CD4-positive, CD25-positive, alpha-beta regulatory T cell (primary cell): Measurements from ENCODE around the gene TTC12. TPM values are rescaled to one million over a fixed set of nuclear protein-coding genes. Genes with fewer than 3 reads are reported as not detected.

ENCODE experiments used
- ATAC-seq, 2 donors: fragments of 150-1000 bp; cut with Tn5 transposase; one replicate each; pipeline ENCODE4 v1.10.0; 2021; ENCODE audit warnings: low read depth in 2 of 2, moderate number of reproducible peaks in 2 of 2, moderate library complexity in 1 of 2
- DNase-seq, 3 donors: peaks; one replicate each; pipeline versions ENCODE4 v3.0.0 to v3.0.0-alpha.2; 2012 to 2022; ENCODE audit warnings: mixed read lengths in 1 of 3
- H3K27ac ChIP-seq: one replicate; pipeline ENCODE4 v1.7.0; 2013; ENCODE audit warnings: mild to moderate bottlenecking, low read length; ENCODE audit not compliant: insufficient read depth, poor library complexity, severe bottlenecking
- H3K27me3 ChIP-seq: one replicate; pipeline ENCODE4 v1.7.0; 2013; ENCODE audit warnings: low read length; ENCODE audit not compliant: control insufficient read depth, insufficient read depth
- H3K36me3 ChIP-seq: one replicate; pipeline ENCODE4 v1.7.0; 2013; ENCODE audit warnings: mild to moderate bottlenecking, low read length, moderate library complexity; ENCODE audit not compliant: control insufficient read depth, insufficient read depth
- H3K4me1 ChIP-seq: 2 replicates; pipeline ENCODE4 v1.7.0; 2013; ENCODE audit warnings: mild to moderate bottlenecking, low read length; ENCODE audit not compliant: insufficient read depth, control insufficient read depth, poor library complexity, severe bottlenecking
- H3K4me3 ChIP-seq: one replicate; pipeline ENCODE4 v1.7.0; 2013; ENCODE audit warnings: low read depth, mild to moderate bottlenecking, low read length, moderate library complexity
- H3K9me3 ChIP-seq, 2 experiments: 1 replicate in 1 of 2; 2 replicates in 1 of 2; pipeline ENCODE4 v1.7.0; 2013; ENCODE audit warnings: low read length in 2 of 2, mild to moderate bottlenecking in 1 of 2, moderate library complexity in 1 of 2; ENCODE audit not compliant: control insufficient read depth in 2 of 2
- H3K27ac Mint-ChIP-seq, 3 donors: one replicate each; pipeline ENCODE4 v1.8.0; 2020 to 2022; ENCODE audit warnings: mild to moderate bottlenecking in 3 of 3, mixed read lengths in 3 of 3, moderate library complexity in 2 of 3
- H3K27me3 Mint-ChIP-seq: one replicate; pipeline ENCODE4 v1.8.0; 2022; ENCODE audit warnings: mild to moderate bottlenecking, mixed read lengths
- H3K36me3 Mint-ChIP-seq: one replicate; pipeline ENCODE4 v1.8.0; 2020; ENCODE audit warnings: mixed read lengths
- H3K4me1 Mint-ChIP-seq, 4 donors: one replicate each; pipeline ENCODE4 v1.8.0; 2020 to 2022; ENCODE audit warnings: mixed read lengths in 4 of 4, mild to moderate bottlenecking in 1 of 4
- H3K4me3 Mint-ChIP-seq, 4 donors: one replicate each; pipeline ENCODE4 v1.8.0; 2020 to 2022; ENCODE audit warnings: mild to moderate bottlenecking in 4 of 4, mixed read lengths in 4 of 4, moderate library complexity in 3 of 4
- H3K9me3 Mint-ChIP-seq, 7 donors: one replicate each; pipeline ENCODE4 v1.8.0; 2020 to 2022; ENCODE audit warnings: mixed read lengths in 7 of 7, mild to moderate bottlenecking in 3 of 7, moderate library complexity in 2 of 7
- polyA plus RNA-seq, 4 donors: library from polyadenylated mRNA; unstranded; fragments of 300-500 nt; fragmentation: Illumina TruSeq; gene quantifications; one replicate each; pipeline ENCODE4 v1.2.3, GENCODE V29; 2021
- total RNA-seq: library from RNA; stranded (reverse); gene quantifications from one replicate; pipeline ENCODE4 v1.2.3, GENCODE V29; 2022

Gene TTC12
- total and polyA plus RNA-seq, 5 donors from 2014 or later, result 8.0 to 22.2 (median 10.6) TPM

DNA sequence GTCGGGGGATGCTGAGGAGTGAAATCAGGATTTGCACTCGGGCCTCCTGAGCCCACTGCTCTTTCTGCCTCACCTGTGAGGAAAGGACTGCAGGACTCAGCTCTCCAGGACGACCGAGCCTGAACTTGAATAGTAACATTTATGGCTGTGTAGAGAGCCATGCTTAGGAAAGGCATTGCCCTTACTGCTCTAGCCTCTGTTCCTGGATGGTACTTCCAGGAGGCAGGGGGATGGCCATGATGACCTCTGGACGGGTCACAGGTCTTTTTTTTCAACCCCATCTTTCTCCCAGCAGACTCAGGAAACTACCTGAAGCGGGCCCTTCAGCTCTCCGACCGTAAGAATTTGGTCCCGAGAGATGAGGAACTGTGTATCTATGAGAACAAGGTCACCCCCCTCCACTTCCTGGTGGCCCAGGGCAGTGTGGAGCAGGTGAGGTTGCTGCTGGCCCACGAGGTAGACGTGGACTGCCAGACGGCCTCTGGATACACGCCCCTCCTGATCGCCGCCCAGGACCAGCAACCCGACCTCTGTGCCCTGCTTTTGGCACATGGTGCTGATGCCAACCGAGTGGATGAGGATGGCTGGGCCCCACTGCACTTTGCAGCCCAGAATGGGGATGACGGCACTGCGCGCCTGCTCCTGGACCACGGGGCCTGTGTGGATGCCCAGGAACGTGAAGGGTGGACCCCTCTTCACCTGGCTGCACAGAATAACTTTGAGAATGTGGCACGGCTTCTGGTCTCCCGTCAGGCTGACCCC, 84.5 kb downstream of the TTC12 start:
- Histone ChIP-seq H3K27ac (no peak overlapping the region), H3K4me1 (no peaks in the 10 kb centered on the region), H3K4me3 (no peak overlapping the region), H3K27me3 (no peaks in the 10 kb centered on the region), H3K36me3 (no peaks in the 10 kb centered on the region), H3K9me3 (no peaks in the 10 kb centered on the region)
- no peak overlapping the region for H3K4me3 Mint-ChIP-seq
- DNase-seq (no peak), ATAC-seq (no peak)
- no peak overlapping the region for H3K27ac Mint-ChIP-seq
- H3K36me3 Mint-ChIP-seq, result no peaks in the 10 kb centered on the region
- H3K9me3 Mint-ChIP-seq, result peaks cover 0 to 2% (median 0%) of the 10 kb centered on the region in 7 donors
- no peaks in the 10 kb centered on the region for H3K4me1 Mint-ChIP-seq
- peaks cover 6% of the 10 kb centered on the region for H3K27me3 Mint-ChIP-seq

- H3K4me1 ChIP-seq, result no peaks in the 10 kb centered on the region
- no peak overlapping the region for H3K4me3 ChIP-seq
- no peaks in the 10 kb centered on the region for H3K36me3 Mint-ChIP-seq
- no peak overlapping the region for H3K4me3 Mint-ChIP-seq
- no peak overlapping the region for H3K27ac ChIP-seq
- ATAC-seq (no peak), DNase-seq (no peak)
- no peaks in the 10 kb centered on the region for H3K4me1 Mint-ChIP-seq
- H3K9me3 Mint-ChIP-seq, result peaks cover 0 to 2% (median 0%) of the 10 kb centered on the region in 7 donors
- no peak overlapping the region for H3K27ac Mint-ChIP-seq
- H3K27me3 ChIP-seq, result no peaks in the 10 kb centered on the region
- peaks cover 6% of the 10 kb centered on the region for H3K27me3 Mint-ChIP-seq
- no peaks in the 10 kb centered on the region for H3K36me3 ChIP-seq
- no peaks in the 10 kb centered on the region for H3K9me3 ChIP-seq
These were observed 86.3 kb downstream of the TTC12 start for GRCh38 chr11:113400631-113401230.

DNA sequence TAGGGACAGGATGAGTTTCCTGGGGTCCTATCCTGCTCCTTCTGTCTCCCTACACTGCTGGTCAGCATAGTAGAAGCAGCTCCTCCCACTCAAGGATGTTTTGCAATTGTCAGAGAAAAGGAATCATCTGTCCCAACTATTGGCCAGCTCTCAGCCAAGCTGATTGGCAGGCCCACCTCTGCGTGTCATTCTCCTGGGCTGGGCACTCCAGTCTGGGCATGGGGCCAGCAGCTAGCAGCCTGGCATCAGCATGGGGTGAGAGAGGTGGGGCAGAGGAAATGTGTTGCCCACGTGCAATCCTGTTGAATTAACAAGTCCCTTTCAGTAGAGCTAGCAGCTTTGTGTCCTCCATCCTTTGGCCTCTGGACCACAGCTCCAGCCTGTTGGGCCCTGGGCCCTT, 87.3 kb downstream of the TTC12 start:
- H3K9me3 ChIP-seq, result no peaks in the 10 kb centered on the region
- no peaks in the 10 kb centered on the region for H3K9me3 Mint-ChIP-seq
- DNase-seq, result no peak
- H3K27me3 ChIP-seq, result no peaks in the 10 kb centered on the region
- H3K4me3 Mint-ChIP-seq, result no peak overlapping the region
- no peak overlapping the region for H3K4me3 ChIP-seq
- no peaks in the 10 kb centered on the region for H3K4me1 ChIP-seq
- no peaks in the 10 kb centered on the region for H3K36me3 ChIP-seq
- H3K27me3 Mint-ChIP-seq, result peaks cover 6% of the 10 kb centered on the region
- no peak for ATAC-seq
- H3K36me3 Mint-ChIP-seq, result no peaks in the 10 kb centered on the region
- H3K27ac ChIP-seq, result no peak overlapping the region
- H3K4me1 Mint-ChIP-seq, result no peaks in the 10 kb centered on the region
- peak overlapping the region in 1 of 3 donors; percentile 32 for H3K27ac Mint-ChIP-seq

- no peak for DNase-seq
- Histone ChIP-seq H3K36me3 (no peaks in the 10 kb centered on the region), H3K27ac (no peak overlapping the region), H3K4me1 (no peaks in the 10 kb centered on the region), H3K9me3 (no peaks in the 10 kb centered on the region), H3K27me3 (no peaks in the 10 kb centered on the region), H3K4me3 (no peak overlapping the region)
- Mint-ChIP-seq H3K4me3 (no peak overlapping the region), H3K9me3 (no peaks in the 10 kb centered on the region), H3K27ac (no peak overlapping the region), H3K27me3 (peaks cover 6% of the 10 kb centered on the region), H3K36me3 (no peaks in the 10 kb centered on the region), H3K4me1 (no peaks in the 10 kb centered on the region)
- no peak for ATAC-seq
These were observed 90.6 kb downstream of the TTC12 start for GRCh38 chr11:113404859-113405430.

GRCh38 chr11:113405724-113406478, 91.5 kb downstream of the TTC12 start:
- Mint-ChIP-seq H3K36me3 (no peaks in the 10 kb centered on the region), H3K27ac (no peak overlapping the region), H3K9me3 (no peaks in the 10 kb centered on the region), H3K27me3 (peaks cover 1% of the 10 kb centered on the region), H3K4me1 (no peaks in the 10 kb centered on the region), H3K4me3 (no peak overlapping the region)
- no peaks in the 10 kb centered on the region for H3K36me3 ChIP-seq
- no peak overlapping the region for H3K27ac ChIP-seq
- no peaks in the 10 kb centered on the region for H3K27me3 ChIP-seq
- no peak for DNase-seq
- H3K9me3 ChIP-seq, result no peaks in the 10 kb centered on the region
- no peak overlapping the region for H3K4me3 ChIP-seq
- H3K4me1 ChIP-seq, result no peaks in the 10 kb centered on the region
- ATAC-seq, result no peak

DNA sequence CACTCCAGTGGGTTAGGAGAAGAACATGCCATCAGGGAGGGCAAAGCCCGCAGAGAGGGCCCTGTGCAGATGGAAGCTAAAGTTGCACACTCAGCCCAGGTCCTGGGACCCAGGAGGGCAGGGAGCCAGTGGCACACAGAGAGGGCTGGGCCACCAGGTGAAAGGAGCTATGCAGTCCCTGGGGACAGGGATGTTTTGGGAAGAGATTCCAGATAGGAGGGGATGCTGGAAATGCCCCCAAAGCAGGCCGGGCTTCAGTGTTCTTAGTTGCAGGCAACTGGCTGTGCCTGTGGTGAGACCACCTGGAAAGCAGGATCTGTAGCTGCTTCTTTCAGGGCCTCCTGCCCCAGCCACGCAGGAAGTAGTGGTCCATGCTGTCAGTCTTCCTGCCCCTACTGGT, 92.8 kb downstream of the TTC12 start:
- Mint-ChIP-seq H3K27me3 (no peaks in the 10 kb centered on the region), H3K36me3 (no peaks in the 10 kb centered on the region), H3K4me1 (no peaks in the 10 kb centered on the region), H3K9me3 (peaks cover 0 to 1% (median 0%) of the 10 kb centered on the region in 7 donors), H3K27ac (peak overlapping the region in 1 of 3 donors; percentile 26), H3K4me3 (no peak overlapping the region)
- ATAC-seq (no peak), DNase-seq (no peak)
- no peak overlapping the region for H3K27ac ChIP-seq
- H3K9me3 ChIP-seq, result no peaks in the 10 kb centered on the region
- no peaks in the 10 kb centered on the region for H3K4me1 ChIP-seq
- no peaks in the 10 kb centered on the region for H3K27me3 ChIP-seq
- H3K36me3 ChIP-seq, result no peaks in the 10 kb centered on the region
- H3K4me3 ChIP-seq, result no peak overlapping the region

DNA sequence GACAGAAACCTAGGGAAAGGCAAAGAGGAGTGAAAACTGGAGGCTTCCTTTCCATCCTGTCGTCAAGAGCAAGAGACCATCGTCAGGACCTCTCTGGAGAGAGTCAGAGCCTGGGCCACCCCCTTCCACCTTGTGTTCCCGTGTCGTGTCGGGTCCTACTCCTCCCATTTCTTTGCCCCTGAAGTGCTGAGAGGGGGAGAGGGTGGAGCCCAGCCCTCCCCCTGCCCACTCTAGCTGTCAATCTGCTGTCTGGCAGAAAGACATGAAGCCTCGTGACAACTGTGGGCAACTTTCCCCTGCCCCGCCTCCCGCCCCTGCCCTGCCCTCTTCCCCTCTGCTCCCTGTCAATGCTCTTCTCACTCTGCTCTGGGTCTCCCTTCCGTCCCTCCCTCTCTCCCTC, 93.8 kb downstream of the TTC12 start:
- no peaks in the 10 kb centered on the region for H3K4me1 ChIP-seq
- H3K36me3 ChIP-seq, result no peaks in the 10 kb centered on the region
- no peak overlapping the region for H3K27ac ChIP-seq
- H3K27me3 ChIP-seq, result no peaks in the 10 kb centered on the region
- Mint-ChIP-seq H3K36me3 (no peaks in the 10 kb centered on the region), H3K27me3 (no peaks in the 10 kb centered on the region), H3K4me1 (no peaks in the 10 kb centered on the region), H3K27ac (no peak overlapping the region), H3K9me3 (peaks cover 0 to 1% (median 0%) of the 10 kb centered on the region in 7 donors), H3K4me3 (no peak overlapping the region)
- H3K9me3 ChIP-seq, result no peaks in the 10 kb centered on the region
- DNase-seq (no peak), ATAC-seq (no peak)
- no peak overlapping the region for H3K4me3 ChIP-seq
